ENCODE results near the gene DNAJC6.

DNA sequence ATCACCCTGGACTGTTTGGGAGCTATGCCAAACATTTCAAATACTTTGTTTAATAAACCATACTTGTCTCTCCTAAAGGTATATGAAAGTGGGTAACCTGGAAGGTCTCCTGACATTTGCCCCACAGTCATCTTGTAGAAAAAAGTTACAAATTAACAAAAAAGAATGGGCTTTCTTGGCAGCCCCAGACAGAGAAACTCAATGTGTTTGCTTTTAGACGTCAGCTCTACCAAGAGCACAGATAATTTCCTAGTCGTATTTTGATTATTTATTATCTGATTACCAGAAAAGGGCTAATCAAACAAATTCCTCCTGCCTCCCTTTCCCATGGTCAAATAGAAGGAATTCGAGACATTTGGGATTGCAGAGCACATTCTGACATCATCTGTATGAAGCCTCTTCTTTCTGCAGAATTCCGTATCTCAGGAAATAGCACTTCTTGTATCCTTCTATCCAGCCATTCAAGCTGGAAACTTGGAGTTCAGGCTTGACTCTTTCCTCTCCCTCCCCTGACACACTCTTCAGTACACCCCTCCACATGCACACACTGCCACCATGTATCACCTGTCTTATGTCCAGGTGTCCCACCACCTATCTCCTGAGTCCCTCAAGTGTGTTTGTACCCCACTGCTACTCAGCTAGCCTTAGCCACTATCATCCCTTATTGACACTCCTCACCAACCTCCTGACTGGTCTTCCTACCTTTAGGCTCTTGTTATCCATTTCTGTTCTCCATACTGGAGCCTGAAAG lies 68.3 kb downstream of the DNAJC6 start:
- TF ChIP-seq, protein P1, sequence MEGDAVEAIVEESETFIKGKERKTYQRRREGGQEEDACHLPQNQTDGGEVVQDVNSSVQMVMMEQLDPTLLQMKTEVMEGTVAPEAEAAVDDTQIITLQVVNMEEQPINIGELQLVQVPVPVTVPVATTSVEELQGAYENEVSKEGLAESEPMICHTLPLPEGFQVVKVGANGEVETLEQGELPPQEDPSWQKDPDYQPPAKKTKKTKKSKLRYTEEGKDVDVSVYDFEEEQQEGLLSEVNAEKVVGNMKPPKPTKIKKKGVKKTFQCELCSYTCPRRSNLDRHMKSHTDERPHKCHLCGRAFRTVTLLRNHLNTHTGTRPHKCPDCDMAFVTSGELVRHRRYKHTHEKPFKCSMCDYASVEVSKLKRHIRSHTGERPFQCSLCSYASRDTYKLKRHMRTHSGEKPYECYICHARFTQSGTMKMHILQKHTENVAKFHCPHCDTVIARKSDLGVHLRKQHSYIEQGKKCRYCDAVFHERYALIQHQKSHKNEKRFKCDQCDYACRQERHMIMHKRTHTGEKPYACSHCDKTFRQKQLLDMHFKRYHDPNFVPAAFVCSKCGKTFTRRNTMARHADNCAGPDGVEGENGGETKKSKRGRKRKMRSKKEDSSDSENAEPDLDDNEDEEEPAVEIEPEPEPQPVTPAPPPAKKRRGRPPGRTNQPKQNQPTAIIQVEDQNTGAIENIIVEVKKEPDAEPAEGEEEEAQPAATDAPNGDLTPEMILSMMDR (IDR thresholded peaks at IDR 0.05) = no peak
- TF ChIP-seq POLR2AphosphoS5 (IDR thresholded peaks at IDR 0.05; ENCODE audit: low read depth, low read length) (no peak), SIN3A (IDR thresholded peaks at IDR 0.05; ENCODE audit: borderline replicate concordance, insufficient read depth, low read depth, low read length) (no peak), TCF7L2 (IDR thresholded peaks at IDR 0.05; ENCODE audit: low read depth, low read length) (no peak)
- TF ChIP-seq, protein P2, sequence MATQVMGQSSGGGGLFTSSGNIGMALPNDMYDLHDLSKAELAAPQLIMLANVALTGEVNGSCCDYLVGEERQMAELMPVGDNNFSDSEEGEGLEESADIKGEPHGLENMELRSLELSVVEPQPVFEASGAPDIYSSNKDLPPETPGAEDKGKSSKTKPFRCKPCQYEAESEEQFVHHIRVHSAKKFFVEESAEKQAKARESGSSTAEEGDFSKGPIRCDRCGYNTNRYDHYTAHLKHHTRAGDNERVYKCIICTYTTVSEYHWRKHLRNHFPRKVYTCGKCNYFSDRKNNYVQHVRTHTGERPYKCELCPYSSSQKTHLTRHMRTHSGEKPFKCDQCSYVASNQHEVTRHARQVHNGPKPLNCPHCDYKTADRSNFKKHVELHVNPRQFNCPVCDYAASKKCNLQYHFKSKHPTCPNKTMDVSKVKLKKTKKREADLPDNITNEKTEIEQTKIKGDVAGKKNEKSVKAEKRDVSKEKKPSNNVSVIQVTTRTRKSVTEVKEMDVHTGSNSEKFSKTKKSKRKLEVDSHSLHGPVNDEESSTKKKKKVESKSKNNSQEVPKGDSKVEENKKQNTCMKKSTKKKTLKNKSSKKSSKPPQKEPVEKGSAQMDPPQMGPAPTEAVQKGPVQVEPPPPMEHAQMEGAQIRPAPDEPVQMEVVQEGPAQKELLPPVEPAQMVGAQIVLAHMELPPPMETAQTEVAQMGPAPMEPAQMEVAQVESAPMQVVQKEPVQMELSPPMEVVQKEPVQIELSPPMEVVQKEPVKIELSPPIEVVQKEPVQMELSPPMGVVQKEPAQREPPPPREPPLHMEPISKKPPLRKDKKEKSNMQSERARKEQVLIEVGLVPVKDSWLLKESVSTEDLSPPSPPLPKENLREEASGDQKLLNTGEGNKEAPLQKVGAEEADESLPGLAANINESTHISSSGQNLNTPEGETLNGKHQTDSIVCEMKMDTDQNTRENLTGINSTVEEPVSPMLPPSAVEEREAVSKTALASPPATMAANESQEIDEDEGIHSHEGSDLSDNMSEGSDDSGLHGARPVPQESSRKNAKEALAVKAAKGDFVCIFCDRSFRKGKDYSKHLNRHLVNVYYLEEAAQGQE (IDR thresholded peaks at IDR 0.05; ENCODE audit: insufficient read depth in 1 of 2, low read depth in 2 of 2, low read length in 1 of 2) = no peak
